GM23338 (cell line): ENCODE measurements around the gene RPL10A. TPM values are rescaled to one million over a fixed set of nuclear protein-coding genes. Genes with fewer than 3 reads are reported as not detected.

Experiments
- ATAC-seq: fragments of 200-7000 bp; cut with Tn5 transposase; 3 replicates; pipeline ENCODE4 v1.9.1; 2020
- DNase-seq: peaks from one replicate; pipeline ENCODE4 v3.0.0-alpha.2; 2015; ENCODE audit warnings: low spot score
- H2AFZ ChIP-seq: fragments of 200-600 bp; sonication (generic); 2 replicates; pipeline ENCODE4 v1.8.0; 2016; ENCODE audit warnings: antibody characterized with exemption, mild to moderate bottlenecking, moderate library complexity
- H3F3A ChIP-seq: fragments of 200-600 bp; sonication (generic); replicated peaks from 2 replicates; pipeline ENCODE4 v1.8.0; 2017; ENCODE audit warnings: antibody characterized with exemption, mixed run types, low read depth
- H3K27ac ChIP-seq: fragments of 200-600 bp; sonication (generic); 2 replicates; pipeline ENCODE4 v1.6.1; 2016; ENCODE audit warnings: low read depth
- H3K27me3 ChIP-seq: fragments of 200-600 bp; sonication (generic); 2 replicates; pipeline ENCODE4 v1.8.0; 2016; ENCODE audit warnings: mild to moderate bottlenecking, mixed run types, moderate library complexity; ENCODE audit not compliant: insufficient read depth
- H3K36me3 ChIP-seq: fragments of 200-600 bp; sonication (generic); 2 replicates; pipeline ENCODE4 v1.8.0; 2016; ENCODE audit warnings: mild to moderate bottlenecking; ENCODE audit not compliant: insufficient read depth
- H3K4me1 ChIP-seq: fragments of 200-600 bp; sonication (generic); 2 replicates; pipeline ENCODE4 v1.8.0; 2016; ENCODE audit warnings: mild to moderate bottlenecking, moderate library complexity; ENCODE audit not compliant: insufficient read depth
- H3K4me2 ChIP-seq: fragments of 200-600 bp; sonication (generic); 2 replicates; pipeline ENCODE4 v1.7.1; 2017; ENCODE audit warnings: mixed run types
- H3K4me3 ChIP-seq: fragments of 200-600 bp; sonication (generic); 2 replicates; pipeline ENCODE4 v1.6.1; 2016; ENCODE audit warnings: mixed run types
- H3K79me2 ChIP-seq: fragments of 200-600 bp; sonication (generic); replicated peaks from 2 replicates; pipeline ENCODE4 v1.8.0; 2017; ENCODE audit warnings: mild to moderate bottlenecking; ENCODE audit not compliant: insufficient read depth
- H3K9me2 ChIP-seq: fragments of 200-600 bp; sonication (generic); 2 replicates; pipeline ENCODE4 v1.8.0; 2017; ENCODE audit not compliant: insufficient read depth
- H4K20me1 ChIP-seq: fragments of 200-600 bp; sonication (generic); replicated peaks from 2 replicates; pipeline ENCODE4 v1.8.0; 2017; ENCODE audit warnings: mild to moderate bottlenecking; ENCODE audit not compliant: insufficient read depth
- H3K27ac Mint-ChIP-seq: 2 replicates; pipeline ENCODE4 v1.8.0; 2020; ENCODE audit warnings: inconsistent platforms, mild to moderate bottlenecking, moderate library complexity, mixed read lengths
- H3K27me3 Mint-ChIP-seq: 3 replicates; pipeline ENCODE4 v1.8.0; 2022; ENCODE audit warnings: low read depth, mild to moderate bottlenecking, moderate library complexity, mixed read lengths, inconsistent platforms; ENCODE audit not compliant: insufficient read depth, poor library complexity
- H3K36me3 Mint-ChIP-seq: 3 replicates; pipeline ENCODE4 v1.8.0; 2021; ENCODE audit warnings: low read depth, mild to moderate bottlenecking, inconsistent platforms, moderate library complexity, mixed read lengths
- H3K4me1 Mint-ChIP-seq: 3 replicates; pipeline ENCODE4 v1.8.0; 2020; ENCODE audit warnings: mild to moderate bottlenecking, inconsistent platforms, mixed read lengths
- H3K4me3 Mint-ChIP-seq: 3 replicates; pipeline ENCODE4 v1.8.0; 2021; ENCODE audit warnings: moderate library complexity, mild to moderate bottlenecking, inconsistent platforms, mixed read lengths
- H3K9me3 Mint-ChIP-seq: 3 replicates; pipeline ENCODE4 v1.8.0; 2020; ENCODE audit warnings: moderate library complexity, mild to moderate bottlenecking, inconsistent platforms, mixed read lengths
- CREB1 ChIP-seq: fragments of 250-450 bp; sonication (Bioruptor Pico); IDR thresholded peaks from 2 replicates; pipeline ENCODE4 v1.5.0; 2020; ENCODE audit warnings: low read depth, mild to moderate bottlenecking, moderate library complexity
- CTCF ChIP-seq, 2 experiments: fragments of 200-600 bp in 1 of 2; sonication (generic) in 1 of 2; conservative IDR thresholded peaks; 2 replicates each; pipeline versions ENCODE4 v1.5.1 to v1.6.1; 2016 to 2017; ENCODE audit warnings: antibody characterized with exemption in 2 of 2, low read depth in 2 of 2, mild to moderate bottlenecking in 2 of 2, moderate library complexity in 1 of 2
- ETS1 ChIP-seq: IDR thresholded peaks from 2 replicates; pipeline ENCODE4 v1.6.1; 2016; ENCODE audit warnings: antibody characterized with exemption
- EZH2 ChIP-seq: fragments of 200-600 bp; sonication (generic); IDR thresholded peaks from one replicate; pipeline ENCODE4 v1.8.0; 2017; ENCODE audit warnings: antibody characterized with exemption, mild to moderate bottlenecking, low read depth; ENCODE audit not compliant: unreplicated experiment
- EZH2phosphoT487 ChIP-seq: fragments of 200-600 bp; sonication (generic); IDR thresholded peaks from one replicate; pipeline ENCODE4 v1.8.1; 2018; ENCODE audit warnings: antibody characterized with exemption; ENCODE audit not compliant: unreplicated experiment
- JUNB ChIP-seq: IDR thresholded peaks from one replicate; pipeline ENCODE4 v1.6.1; 2016; ENCODE audit warnings: antibody characterized with exemption; ENCODE audit not compliant: unreplicated experiment
- NANOG ChIP-seq: IDR thresholded peaks from 2 replicates; pipeline ENCODE4 v1.6.1; 2016; ENCODE audit warnings: antibody characterized with exemption, borderline replicate concordance
- REST ChIP-seq: IDR thresholded peaks from one replicate; pipeline ENCODE4 v1.6.1; 2018; ENCODE audit warnings: antibody characterized with exemption; ENCODE audit not compliant: unreplicated experiment
- STAT1 ChIP-seq: IDR thresholded peaks from one replicate; pipeline ENCODE4 v1.6.1; 2016; ENCODE audit warnings: antibody characterized with exemption; ENCODE audit not compliant: unreplicated experiment
- ZNF114 ChIP-seq: fragments of 250-450 bp; sonication (Bioruptor Pico); IDR thresholded peaks from 2 replicates; pipeline ENCODE4 v1.5.0; 2020; ENCODE audit warnings: mild to moderate bottlenecking, moderate library complexity
- ZNF331 ChIP-seq: fragments of 250-450 bp; sonication (Bioruptor Pico); IDR thresholded peaks from 2 replicates; pipeline ENCODE4 v1.5.0; 2020; ENCODE audit warnings: low read depth, mild to moderate bottlenecking, moderate library complexity
- ZNF462 ChIP-seq: fragments of 250-450 bp; sonication (Bioruptor Pico); IDR thresholded peaks from 2 replicates; pipeline ENCODE4 v1.5.0; 2020; ENCODE audit warnings: mild to moderate bottlenecking, moderate library complexity
- polyA plus RNA-seq: library from polyadenylated mRNA; unstranded; fragments of >200 nt; fragmentation: Nextera tagmentation; extraction: Ambion mirVana; gene quantifications from 2 replicates; pipeline ENCODE4 v1.2.1, GENCODE V29; 2016
- total RNA-seq: library from RNA; depleted of rRNA; stranded (reverse); fragments of >200 nt; shearing (Covaris generic); gene quantifications from 2 replicates; pipeline ENCODE4 v1.2.3, GENCODE V29; 2014

Gene RPL10A
- total and polyA plus RNA-seq, 2 experiments from 2014 or later, result 730 to 1,297 TPM

- TF ChIP-seq STAT1 (no peak), NANOG (no peak), JUNB (no peak), EZH2phosphoT487 (no peak), ZNF462 (no peak), ZNF331 (no peak), EZH2 (no peak)
Observed at GRCh38 chr6:35494161-35494563, 26.0 kb downstream of the RPL10A start (continued).

- Histone ChIP-seq H3K27ac (no peak overlapping the region), H3K36me3 (no peaks in the 10 kb centered on the region), H2AFZ (no peak overlapping the region; the same call in 1 of the 2 replicates), H3K4me3 (peak overlapping the region; percentile 80), H3K4me2 (peak overlapping the region; percentile 98), H3K79me2 (peaks cover 47% of the 10 kb centered on the region), H4K20me1 (peaks cover 11% of the 10 kb centered on the region; the same call in 1 of the 2 replicates), H3K27me3 (peaks cover 9% of the 10 kb centered on the region; the same call in 1 of the 2 replicates), H3F3A (peaks cover 11% of the 10 kb centered on the region; the same call in 1 of the 2 replicates), H3K9me2 (no peaks in the 10 kb centered on the region), H3K4me1 (peaks cover 68% of the 10 kb centered on the region)
- Mint-ChIP-seq H3K4me1 (peaks cover 67% of the 10 kb centered on the region), H3K9me3 (no peaks in the 10 kb centered on the region; the same call in 2 of the 3 replicates), H3K36me3 (peaks cover 5% of the 10 kb centered on the region; the same call in 1 of the 3 replicates), H3K27ac (no peak overlapping the region), H3K4me3 (peak overlapping the region; percentile 83), H3K27me3 (peaks cover 50% of the 10 kb centered on the region)
- DNase-seq, result no peak
- no peak for ATAC-seq
- no peak for TF ChIP-seq CREB1 (CRISPR knock-in tag)
- TF ChIP-seq REST, result no peak
- TF ChIP-seq JUNB, result no peak
- no peak for TF ChIP-seq STAT1
- no peak for TF ChIP-seq CTCF (conservative IDR thresholded peaks at IDR 0.05; ENCODE audit: low read depth in 2 of 2)
- no peak for TF ChIP-seq NANOG
- no peak for TF ChIP-seq ZNF114 (CRISPR knock-in tag)
- no peak for TF ChIP-seq ETS1
Observed at GRCh38 chr6:35495258-35496035, 27.2 kb downstream of the RPL10A start.
